K562 (cell line): ENCODE results near the gene JADE3. TPM values are rescaled to one million over a fixed set of nuclear protein-coding genes. Genes with fewer than 3 reads are reported as not detected.

Source experiments
- ATAC-seq: fragments of 200-7000 bp; cut with Tn5 transposase; 3 replicates; pipeline ENCODE4 v1.9.1; 2020; ENCODE audit warnings: moderate library complexity
- BruUV-seq: library from RNA; stranded (reverse); fragments of 400-500 nt; replicated peaks from 2 replicates; lab custom pipeline; 2021; lab: Mats Ljungman, UMichigan
- CTCF ChIA-PET: fragments of 300-600 bp; formaldehyde crosslinking; extraction: SDS; loops from one replicate; lab custom pipeline; 2021; ENCODE audit warnings: low intra/inter-chr PET ratio; lab: Yijun Ruan, JAX
- POLR2A ChIA-PET: fragments of 300-600, 350-650 bp; sonication (Branson Sonifier 250); formaldehyde crosslinking; extraction: SDS; loops from one replicate; lab custom pipeline; 2021; ENCODE audit warnings: antibody characterized with exemption, inconsistent platforms; lab: Yijun Ruan, JAX
- DNase-seq, 4 experiments: peaks; one replicate each; pipeline versions ENCODE4 v3.0.0 to v3.0.0-alpha.2; 2011 to 2018; ENCODE audit warnings: low spot score in 3 of 4, mixed read lengths in 3 of 4; ENCODE audit errors: extremely low read depth in 1 of 4
- FAIRE-seq: peaks from 2 replicates; lab custom pipeline; 2011; peaks lifted over from hg19 to GRCh38; lab: Jason Lieb, UNC
- H2AFZ ChIP-seq: 2 replicates; pipeline ENCODE4 v1.6.0; 2011; ENCODE audit warnings: low read depth, low read length, control low read depth, inconsistent platforms
- H3K27ac ChIP-seq: fragments of 200-600 bp; 3 replicates; pipeline ENCODE4 v1.8.0; 2011; ENCODE audit warnings: low read depth, mild to moderate bottlenecking, control low read depth, inconsistent platforms, low read length, moderate library complexity, mixed read lengths; ENCODE audit errors: extremely low read depth
- H3K27me3 ChIP-seq, 2 experiments: fragments of 300-600 bp in 1 of 2; 2 replicates in 1 of 2; 3 replicates in 1 of 2; pipeline versions ENCODE4 v1.6.0 to v1.8.0; 2011; ENCODE audit warnings: inconsistent platforms in 2 of 2, low read length in 2 of 2, mild to moderate bottlenecking in 1 of 2, mixed read lengths in 1 of 2, moderate library complexity in 1 of 2; ENCODE audit not compliant: control insufficient read depth in 2 of 2, insufficient read depth in 2 of 2
- H3K36me3 ChIP-seq: fragments of 300-600 bp; 3 replicates; pipeline ENCODE4 v1.8.0; 2011; ENCODE audit warnings: mild to moderate bottlenecking, low read length, inconsistent platforms; ENCODE audit not compliant: control insufficient read depth, insufficient read depth
- H3K4me1 ChIP-seq, 2 experiments: fragments of 200-600 bp in 1 of 2; replicated peaks in 1 of 2; 2 replicates in 1 of 2; 3 replicates in 1 of 2; pipeline versions ENCODE4 v1.5.1 to v1.8.0; 2011; ENCODE audit warnings: inconsistent platforms in 2 of 2, low read length in 2 of 2, mild to moderate bottlenecking in 1 of 2, mixed read lengths in 1 of 2, moderate library complexity in 1 of 2; ENCODE audit not compliant: control insufficient read depth in 2 of 2, insufficient read depth in 2 of 2
- H3K4me2 ChIP-seq: 2 replicates; pipeline ENCODE4 v1.6.1; 2011; ENCODE audit warnings: low read length, control low read depth, inconsistent platforms, mixed read lengths; ENCODE audit not compliant: insufficient read depth
- H3K4me3 ChIP-seq: fragments of 200-600 bp; sonication (generic), shearing (Covaris generic); 2 replicates; pipeline ENCODE4 v1.5.1; 2016; ENCODE audit warnings: control low read depth, inconsistent platforms
- H3K79me2 ChIP-seq: fragments of 200-600 bp; 3 replicates; pipeline ENCODE4 v1.8.0; 2011; ENCODE audit warnings: low read length, inconsistent platforms; ENCODE audit not compliant: control insufficient read depth, insufficient read depth
- H3K9ac ChIP-seq, 2 experiments: 2 replicates each; pipeline versions ENCODE4 v1.6.0 to v1.6.1; 2011; ENCODE audit warnings: low read depth in 2 of 2, low read length in 2 of 2, control low read depth in 1 of 2, inconsistent platforms in 1 of 2, mild to moderate bottlenecking in 1 of 2, mixed read lengths in 1 of 2; ENCODE audit not compliant: insufficient read depth in 1 of 2
- H3K9me1 ChIP-seq: one replicate; pipeline ENCODE4 v1.6.0; 2011; ENCODE audit warnings: inconsistent platforms, mild to moderate bottlenecking, low read length, moderate library complexity; ENCODE audit not compliant: control insufficient read depth, insufficient read depth
- H3K9me3 ChIP-seq: replicated peaks from 2 replicates; pipeline ENCODE4 v1.5.1; 2011; ENCODE audit warnings: low read depth, low read length, inconsistent platforms; ENCODE audit not compliant: control insufficient read depth, insufficient read depth
- H4K20me1 ChIP-seq: replicated peaks from 2 replicates; pipeline ENCODE4 v1.6.1; 2011; ENCODE audit warnings: low read length, inconsistent platforms, mixed read lengths; ENCODE audit not compliant: control insufficient read depth, insufficient read depth
- CBFA2T3 ChIP-seq: fragments of 450-650 bp; IDR thresholded peaks from 2 replicates; pipeline ENCODE4 v1.6.1; 2017
- KDM4B ChIP-seq, 2 experiments: fragments of 450-650 bp in 1 of 2; sonication (generic) in 1 of 2; IDR thresholded peaks; 2 replicates each; pipeline ENCODE4 v1.6.1; 2016 to 2017; ENCODE audit warnings: borderline replicate concordance in 2 of 2, antibody characterized with exemption in 1 of 2, low read depth in 1 of 2, mild to moderate bottlenecking in 1 of 2
- SIN3B ChIP-seq: fragments of 450-650 bp; IDR thresholded peaks from 2 replicates; pipeline ENCODE4 v1.6.1; 2017; ENCODE audit warnings: low read depth, mild to moderate bottlenecking, moderate library complexity
- YBX1 ChIP-seq: fragments of 450-650 bp; IDR thresholded peaks from 2 replicates; pipeline ENCODE4 v1.7.1; 2016; ENCODE audit warnings: mild to moderate bottlenecking
- ZNF316 ChIP-seq: fragments of 450-650 bp; IDR thresholded peaks from 2 replicates; pipeline ENCODE4 v1.6.1; 2016
- WGBS: fragments of 100-300 bp; shearing (Covaris generic); methylation state at CpG from one replicate; pipeline ENCODE4 v1.1.6; 2016; ENCODE audit warnings: low coverage, mixed read lengths; ENCODE audit not compliant: insufficient coverage; ENCODE audit errors: missing lambda C conversion rate; 5-methylcytosine and 5-hydroxymethylcytosine counted together
- in situ Hi-C: fragments of 300-500 bp; cut with MboI; formaldehyde crosslinking; loops from 4 replicates; pipeline ENCODE4 v1.15.0; 2018; ENCODE audit warnings: inconsistent platforms, mixed read lengths
- intact Hi-C: fragments of 100-400 bp; cut with micrococcal nuclease; formaldehyde crosslinking; loops from 2 replicates; pipeline ENCODE4 v1.14.2; 2022
- polyA plus RNA-seq, 8 experiments: library from polyadenylated mRNA; depleted of rRNA in 4 of 8; stranded (reverse) in 5 of 8; unstranded in 3 of 8; fragments of >200 nt; fragmentation: Nextera tagmentation in 2 of 8; fragmentation: Illumina TruSeq in 1 of 8; extraction: Ambion mirVana in 2 of 8; extraction: Trizol in 1 of 8; gene quantifications; 2 replicates each; pipeline versions ENCODE4 v1.2.1 to v1.2.3, GENCODE V29; 2011 to 2014; ENCODE audit warnings: inconsistent platforms in 1 of 8, missing spikeins in 1 of 8
- total RNA-seq, 7 experiments: library from RNA; depleted of rRNA in 6 of 7; stranded (reverse); fragments of >200 nt in 6 of 7; fragmentation: Illumina TruSeq in 2 of 7; extraction: Trizol in 2 of 7; gene quantifications; 2 replicates each; pipeline versions ENCODE4 v1.2.1 to v1.2.3, GENCODE V29; 2011 to 2021; ENCODE audit warnings: low replicate concordance in 1 of 7
- TF ChIP-seq, protein P1 (sequence below): fragments of 450-650 bp; formaldehyde crosslinking; IDR thresholded peaks from 2 replicates; pipeline ENCODE4 v1.4.0; 2020; ENCODE audit warnings: mild to moderate bottlenecking, mixed read lengths

The JADE3 gene
- total and polyA plus RNA-seq, 9 of the 15 experiments (the other 6 are each of a cell fraction or from before 2014, with no cell fraction given) = 2.6 to 10.0 (median 7.0) TPM

DNA sequence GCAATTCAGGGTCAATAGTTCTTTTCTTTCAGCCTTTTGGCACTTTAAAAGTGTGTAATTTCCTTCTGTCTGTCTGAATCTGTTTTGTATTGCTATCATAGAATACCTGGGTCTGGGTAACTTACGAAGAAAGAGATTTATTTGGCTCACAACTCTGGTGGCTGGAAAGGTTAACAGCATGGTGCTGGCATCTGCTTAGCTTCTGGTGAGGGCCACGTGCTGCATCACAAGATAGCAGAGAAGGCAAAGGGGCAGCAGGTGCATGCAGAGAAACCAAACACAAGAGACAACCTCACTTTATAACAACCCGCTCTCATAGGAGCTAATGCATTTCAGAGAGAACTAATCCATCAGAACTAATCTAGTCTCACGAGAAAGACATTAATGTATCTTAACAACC is 184.8 kb downstream of the JADE3 start:
- H3K79me2 ChIP-seq = no peaks in the 10 kb centered on the region
- no peaks in the 10 kb centered on the region for H3K9me3 ChIP-seq
- in situ Hi-C loops (no loop called here), intact Hi-C loops (no loop called here)
- no peak overlapping the region for H3K27ac ChIP-seq
- 6% methylated on average over 4 of the region's 4 CpGs for WGBS
- DNase-seq (no peak), ATAC-seq (no peak), FAIRE-seq (no peak)
- ChIA-PET CTCF (interaction anchor here (0.6 kb wide), 1 partner anchor 1946 kb away, joined by 3 read pairs; no protein-coding TSS in a partner anchor), POLR2A (interaction anchor here (1.0 kb wide), 1 partner anchor 9 kb away, joined by 3 read pairs; no protein-coding TSS in a partner anchor)
- H3K9ac ChIP-seq = no peak overlapping the region
- H3K36me3 ChIP-seq = no peaks in the 10 kb centered on the region
- no peak overlapping the region for H3K4me2 ChIP-seq
- H2AFZ ChIP-seq = no peak overlapping the region
- no peaks in the 10 kb centered on the region; a peak in 1 of 5 replicates for H3K27me3 ChIP-seq
- no peaks in the 10 kb centered on the region for H3K9me1 ChIP-seq
- H4K20me1 ChIP-seq = no peaks in the 10 kb centered on the region
- no peak overlapping the region for H3K4me3 ChIP-seq
- TF ChIP-seq CBFA2T3 (no peak), KDM4B (IDR thresholded peaks at IDR 0.05; ENCODE audit: borderline replicate concordance in 2 of 2, low read depth in 1 of 2) (no peak), ZNF316 (no peak), SIN3B (no peak), YBX1 (no peak)
- TF ChIP-seq, protein P1, sequence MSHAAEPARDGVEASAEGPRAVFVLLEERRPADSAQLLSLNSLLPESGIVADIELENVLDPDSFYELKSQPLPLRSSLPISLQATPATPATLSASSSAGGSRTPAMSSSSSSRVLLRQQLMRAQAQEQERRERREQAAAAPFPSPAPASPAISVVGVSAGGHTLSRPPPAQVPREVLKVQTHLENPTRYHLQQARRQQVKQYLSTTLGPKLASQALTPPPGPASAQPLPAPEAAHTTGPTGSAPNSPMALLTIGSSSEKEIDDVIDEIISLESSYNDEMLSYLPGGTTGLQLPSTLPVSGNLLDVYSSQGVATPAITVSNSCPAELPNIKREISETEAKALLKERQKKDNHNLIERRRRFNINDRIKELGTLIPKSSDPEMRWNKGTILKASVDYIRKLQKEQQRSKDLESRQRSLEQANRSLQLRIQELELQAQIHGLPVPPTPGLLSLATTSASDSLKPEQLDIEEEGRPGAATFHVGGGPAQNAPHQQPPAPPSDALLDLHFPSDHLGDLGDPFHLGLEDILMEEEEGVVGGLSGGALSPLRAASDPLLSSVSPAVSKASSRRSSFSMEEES (CRISPR knock-in tag) = no peak
- H3K4me1 ChIP-seq = no peaks in the 10 kb centered on the region
- no TSS peak for BruUV-seq
